ENCODE results near the gene USP32.

DNA sequence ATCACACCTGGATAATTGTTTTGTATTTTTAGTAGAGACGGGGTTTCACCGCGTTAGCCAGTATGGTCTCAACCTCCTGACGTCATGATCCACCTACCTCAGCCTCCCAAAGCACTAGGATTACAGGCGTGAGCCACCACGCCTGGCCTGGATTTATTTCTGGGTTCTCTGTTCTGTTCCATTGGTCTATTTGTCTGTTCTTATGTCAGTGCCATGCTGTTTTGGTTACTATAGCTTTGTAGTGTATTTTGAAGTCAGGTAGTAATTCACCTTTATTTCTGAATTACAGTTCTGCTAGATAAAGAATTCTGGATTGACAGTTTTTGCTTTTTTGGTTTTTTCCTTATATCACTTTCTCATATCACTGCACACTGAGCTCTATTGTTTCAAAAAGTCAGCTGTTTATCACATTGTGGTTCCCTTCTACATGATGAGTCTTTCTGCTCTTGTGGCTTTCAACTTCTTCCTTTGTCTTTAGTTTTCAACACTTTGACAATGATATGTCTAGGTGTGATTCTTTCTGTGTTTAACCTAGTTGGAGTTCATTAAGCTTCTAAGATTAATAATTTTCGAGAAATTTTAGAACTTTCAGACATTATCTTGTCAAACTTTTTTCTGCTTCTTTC lies 144.0 kb downstream of the USP32 start:
- no peak for TF ChIP-seq POLR2A (IDR thresholded peaks at IDR 0.05; ENCODE audit: low read length)
- no peak for TF ChIP-seq GATA1 (IDR thresholded peaks at IDR 0.05; ENCODE audit: low read depth, low read length)
